ENCODE results near the gene EXOSC7. TPM values are rescaled to one million over a fixed set of nuclear protein-coding genes. Genes with fewer than 3 reads are reported as not detected.

The EXOSC7 gene
- total RNA-seq, 2 experiments from 2014 or later = 28.1 to 28.4 TPM

DNA sequence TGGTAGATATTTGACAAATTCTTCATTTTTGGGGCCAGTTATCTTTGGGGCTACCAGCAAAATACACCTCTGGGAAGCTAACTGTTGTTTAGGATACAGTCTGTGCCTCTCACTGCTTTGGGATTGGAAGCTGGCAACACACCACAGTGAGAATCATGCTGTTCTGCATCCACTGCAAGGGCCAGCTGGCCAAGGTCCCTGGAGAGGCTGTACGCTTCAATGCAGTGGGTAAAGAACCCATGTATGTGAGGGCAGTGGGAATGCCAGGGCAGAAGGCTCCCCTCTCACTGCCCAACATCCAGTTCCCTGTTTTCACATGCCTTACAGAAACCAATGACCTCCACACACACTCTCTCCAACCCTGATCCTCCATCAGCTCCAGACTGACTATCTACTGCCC lies 20.1 kb upstream of the EXOSC7 start:
- ATAC-seq (ENCODE audit: poor library complexity) (no peak), DNase-seq (no peak)
- ChIA-PET POLR2A (interaction anchor here (0.6 kb wide), 1 partner anchor 933 kb away, joined by 5 read pairs; no protein-coding TSS in a partner anchor), CTCF (no interaction called here)
- Histone ChIP-seq H3K27ac (ENCODE audit: low read depth in 1 of 2, low read length in 2 of 2) (no peak overlapping the region), H3K4me1 (ENCODE audit: insufficient read depth, low read length) (no peaks in the 10 kb centered on the region), H3K9me3 (ENCODE audit: control insufficient read depth in 1 of 2, insufficient read depth in 1 of 2, low read length in 2 of 2) (no peaks in the 10 kb centered on the region), H3K27me3 (ENCODE audit: control insufficient read depth in 1 of 2, insufficient read depth in 2 of 2, low read length in 2 of 2) (no peaks in the 10 kb centered on the region), H3K4me3 (ENCODE audit: low read length) (no peak overlapping the region), H3K36me3 (ENCODE audit: insufficient read depth, low read length) (peaks cover 36% of the 10 kb centered on the region)
- peaks cover 33% of the 10 kb centered on the region for H3K4me1 Mint-ChIP-seq (ENCODE audit: low read depth)
- intact Hi-C loops (cut with DNase I, micrococcal nuclease) = no loop called here
- H3K4me3 Mint-ChIP-seq = no peak overlapping the region
- H3K9me3 Mint-ChIP-seq = no peaks in the 10 kb centered on the region
- H3K27me3 Mint-ChIP-seq = no peaks in the 10 kb centered on the region
- TF ChIP-seq, protein P1, sequence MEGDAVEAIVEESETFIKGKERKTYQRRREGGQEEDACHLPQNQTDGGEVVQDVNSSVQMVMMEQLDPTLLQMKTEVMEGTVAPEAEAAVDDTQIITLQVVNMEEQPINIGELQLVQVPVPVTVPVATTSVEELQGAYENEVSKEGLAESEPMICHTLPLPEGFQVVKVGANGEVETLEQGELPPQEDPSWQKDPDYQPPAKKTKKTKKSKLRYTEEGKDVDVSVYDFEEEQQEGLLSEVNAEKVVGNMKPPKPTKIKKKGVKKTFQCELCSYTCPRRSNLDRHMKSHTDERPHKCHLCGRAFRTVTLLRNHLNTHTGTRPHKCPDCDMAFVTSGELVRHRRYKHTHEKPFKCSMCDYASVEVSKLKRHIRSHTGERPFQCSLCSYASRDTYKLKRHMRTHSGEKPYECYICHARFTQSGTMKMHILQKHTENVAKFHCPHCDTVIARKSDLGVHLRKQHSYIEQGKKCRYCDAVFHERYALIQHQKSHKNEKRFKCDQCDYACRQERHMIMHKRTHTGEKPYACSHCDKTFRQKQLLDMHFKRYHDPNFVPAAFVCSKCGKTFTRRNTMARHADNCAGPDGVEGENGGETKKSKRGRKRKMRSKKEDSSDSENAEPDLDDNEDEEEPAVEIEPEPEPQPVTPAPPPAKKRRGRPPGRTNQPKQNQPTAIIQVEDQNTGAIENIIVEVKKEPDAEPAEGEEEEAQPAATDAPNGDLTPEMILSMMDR (IDR thresholded peaks at IDR 0.05) = no peak
- H3K36me3 Mint-ChIP-seq (ENCODE audit: low read depth) = peaks cover 72% of the 10 kb centered on the region
- no peak overlapping the region for H3K27ac Mint-ChIP-seq

- no peaks in the 10 kb centered on the region for H3K9me3 Mint-ChIP-seq
- ATAC-seq (ENCODE audit: poor library complexity) = no peak
- Histone ChIP-seq H3K27me3 (ENCODE audit: control insufficient read depth in 1 of 2, insufficient read depth in 2 of 2, low read length in 2 of 2) (no peaks in the 10 kb centered on the region), H3K9me3 (ENCODE audit: control insufficient read depth in 1 of 2, insufficient read depth in 1 of 2, low read length in 2 of 2) (no peaks in the 10 kb centered on the region), H3K4me1 (ENCODE audit: insufficient read depth, low read length) (no peaks in the 10 kb centered on the region), H3K27ac (ENCODE audit: low read depth in 1 of 2, low read length in 2 of 2) (no peak overlapping the region), H3K4me3 (ENCODE audit: low read length) (no peak overlapping the region), H3K36me3 (ENCODE audit: insufficient read depth, low read length) (peaks cover 33% of the 10 kb centered on the region)
- intact Hi-C loops (cut with DNase I, micrococcal nuclease) = no loop called here
- TF ChIP-seq, protein P1 (IDR thresholded peaks at IDR 0.05) = no peak
- ChIA-PET CTCF (no interaction called here), POLR2A (no interaction called here)
- H3K36me3 Mint-ChIP-seq (ENCODE audit: low read depth) = peaks cover 56% of the 10 kb centered on the region
- no peaks in the 10 kb centered on the region for H3K27me3 Mint-ChIP-seq
- no peak overlapping the region for H3K27ac Mint-ChIP-seq
- no peak for DNase-seq
- H3K4me3 Mint-ChIP-seq = no peak overlapping the region
- peaks cover 34% of the 10 kb centered on the region for H3K4me1 Mint-ChIP-seq (ENCODE audit: low read depth)
Observed at GRCh38 chr3:44957986-44958385, 18.1 kb upstream of the EXOSC7 start.

GRCh38 chr3:44958386-44958785 lies 17.7 kb upstream of the EXOSC7 start:
- H3K9me3 ChIP-seq (ENCODE audit: control insufficient read depth in 1 of 2, insufficient read depth in 1 of 2, low read length in 2 of 2) = no peaks in the 10 kb centered on the region
- intact Hi-C loops (cut with DNase I, micrococcal nuclease) = no loop called here
- H3K4me1 Mint-ChIP-seq (ENCODE audit: low read depth) = peaks cover 36% of the 10 kb centered on the region
- H3K9me3 Mint-ChIP-seq = no peaks in the 10 kb centered on the region
- no peaks in the 10 kb centered on the region for H3K27me3 ChIP-seq (ENCODE audit: control insufficient read depth in 1 of 2, insufficient read depth in 2 of 2, low read length in 2 of 2)
- H3K27me3 Mint-ChIP-seq = no peaks in the 10 kb centered on the region
- DNase-seq (no peak), ATAC-seq (ENCODE audit: poor library complexity) (no peak)
- no peaks in the 10 kb centered on the region for H3K4me1 ChIP-seq (ENCODE audit: insufficient read depth, low read length)
- ChIA-PET POLR2A (no interaction called here), CTCF (no interaction called here)
- H3K36me3 ChIP-seq (ENCODE audit: insufficient read depth, low read length) = peaks cover 32% of the 10 kb centered on the region
- no peak overlapping the region for H3K4me3 Mint-ChIP-seq
- H3K27ac Mint-ChIP-seq = no peak overlapping the region
- H3K36me3 Mint-ChIP-seq (ENCODE audit: low read depth) = peaks cover 56% of the 10 kb centered on the region
- no peak overlapping the region for H3K4me3 ChIP-seq (ENCODE audit: low read length)
- no peak overlapping the region for H3K27ac ChIP-seq (ENCODE audit: low read depth in 1 of 2, low read length in 2 of 2)
- TF ChIP-seq, protein P1 (IDR thresholded peaks at IDR 0.05) = no peak
